PC-9 (cell line): Measurements from ENCODE around the gene DIAPH3. TPM values are rescaled to one million over a fixed set of nuclear protein-coding genes. Genes with fewer than 3 reads are reported as not detected.
"Not testable (repeated sequence)": the region's sequence is repeated elsewhere in the genome, so short reads cannot be mapped to it uniquely, and the experiment has no call there.

Source experiments
- BruUV-seq: library from RNA; stranded (reverse); fragments of 400-500 nt; replicated peaks from 2 replicates; lab custom pipeline; 2021; lab: Mats Ljungman, UMichigan
- CTCF ChIA-PET: fragments of 300-600 bp; sonication (Branson Sonifier 250); formaldehyde crosslinking; loops from one replicate; lab custom pipeline; 2022; ENCODE audit warnings: antibody characterized with exemption; lab: Charles Lee
- POLR2A ChIA-PET: fragments of 300-600 bp; sonication (Branson Sonifier 250); formaldehyde crosslinking; loops from one replicate; lab custom pipeline; 2022; ENCODE audit warnings: antibody characterized with exemption; ENCODE audit not compliant: unreplicated experiment; lab: Charles Lee
- DNase-seq, 2 experiments: peaks; one replicate each; pipeline versions ENCODE4 v3.0.0 to v3.0.0-alpha.2; 2015 to 2022; ENCODE audit warnings: mixed read lengths in 1 of 2
- H2AFZ ChIP-seq: fragments of 200-600 bp; sonication (generic); 2 replicates; pipeline ENCODE4 v1.8.1; 2017; ENCODE audit warnings: antibody characterized with exemption
- H3F3A ChIP-seq: fragments of 200-600 bp; sonication (generic); 2 replicates; pipeline ENCODE4 v1.8.1; 2017; ENCODE audit warnings: antibody characterized with exemption, mild to moderate bottlenecking, low read depth; ENCODE audit not compliant: insufficient read depth
- H3K27ac ChIP-seq: fragments of 200-600 bp; sonication (generic); 2 replicates; pipeline ENCODE4 v1.6.1; 2016; ENCODE audit warnings: mixed run types
- H3K27me3 ChIP-seq: fragments of 200-600 bp; sonication (generic); 2 replicates; pipeline ENCODE4 v1.6.1; 2016; ENCODE audit warnings: low read depth, mixed run types; ENCODE audit not compliant: insufficient read depth
- H3K36me3 ChIP-seq: fragments of 200-600 bp; sonication (generic); 2 replicates; pipeline ENCODE4 v1.6.1; 2016; ENCODE audit warnings: low read depth, mixed run types
- H3K4me1 ChIP-seq: fragments of 200-600 bp; sonication (generic); replicated peaks from 2 replicates; pipeline ENCODE4 v1.6.1; 2016; ENCODE audit warnings: mixed run types; ENCODE audit not compliant: insufficient read depth
- H3K4me2 ChIP-seq: fragments of 200-600 bp; sonication (generic); 2 replicates; pipeline ENCODE4 v1.6.1; 2017; ENCODE audit warnings: mixed run types
- H3K4me3 ChIP-seq: fragments of 200-600 bp; sonication (generic); 2 replicates; pipeline ENCODE4 v1.6.1; 2016; ENCODE audit warnings: mixed run types
- H3K79me2 ChIP-seq: fragments of 200-600 bp; sonication (generic); 2 replicates; pipeline ENCODE4 v1.6.1; 2017; ENCODE audit warnings: low read depth, mixed run types
- H3K9me2 ChIP-seq: fragments of 200-600 bp; sonication (generic); 2 replicates; pipeline ENCODE4 v1.8.1; 2017; ENCODE audit warnings: mild to moderate bottlenecking; ENCODE audit not compliant: insufficient read depth
- H3K9me3 ChIP-seq: fragments of 200-600 bp; sonication (generic); 2 replicates; pipeline ENCODE4 v1.8.1; 2016; ENCODE audit warnings: low read depth; ENCODE audit not compliant: insufficient read depth
- H4K20me1 ChIP-seq: fragments of 200-600 bp; sonication (generic); 2 replicates; pipeline ENCODE4 v1.8.1; 2017; ENCODE audit not compliant: insufficient read depth
- CTCF ChIP-seq: fragments of 200-600 bp; sonication (generic); conservative IDR thresholded peaks from 2 replicates; pipeline ENCODE4 v1.6.1; 2017; ENCODE audit warnings: mixed run types, antibody characterized with exemption, mild to moderate bottlenecking, moderate library complexity
- EZH2 ChIP-seq: fragments of 200-600 bp; sonication (generic); IDR thresholded peaks from 2 replicates; pipeline ENCODE4 v1.8.0; 2017; ENCODE audit warnings: antibody characterized with exemption, low read depth
- intact Hi-C: fragments of 100-400 bp; cut with micrococcal nuclease; formaldehyde crosslinking; loops from one replicate; pipeline ENCODE4 v1.10.0; 2022; ENCODE audit not compliant: unreplicated experiment
- total RNA-seq: library from RNA; stranded (reverse); gene quantifications from 2 replicates; pipeline ENCODE4 v1.2.3, GENCODE V29; 2021

Gene DIAPH3
- total RNA-seq, 1 experiment from 2014 or later: 39.3 TPM

GRCh38 chr13:60201286-60201685 is 37.6 kb upstream of the DIAPH3 start:
- POLR2A ChIA-PET: no interaction called here
- no TSS peak for BruUV-seq
- intact Hi-C loops: no loop called here

GRCh38 chr13:60195893-60196292 is 32.2 kb upstream of the DIAPH3 start:
- H3K4me3 ChIP-seq, H4K20me1 ChIP-seq, H3K4me2 ChIP-seq, POLR2A ChIA-PET, H3K4me1 ChIP-seq, H3F3A ChIP-seq, intact Hi-C loops, H2AFZ ChIP-seq, CTCF ChIA-PET, H3K36me3 ChIP-seq, DNase-seq, H3K9me3 ChIP-seq, BruUV-seq, H3K79me2 ChIP-seq, H3K9me2 ChIP-seq, H3K27me3 ChIP-seq, H3K27ac ChIP-seq: not testable (repeated sequence)

More at GRCh38 chr13:60201286-60201685, 37.6 kb upstream of the DIAPH3 start:
- H3K79me2 ChIP-seq: no peaks in the 10 kb centered on the region
- H3K4me2 ChIP-seq: no peak overlapping the region
- H3K4me3 ChIP-seq: no peak overlapping the region
- no peaks in the 10 kb centered on the region for H3K4me1 ChIP-seq
- H3K9me2 ChIP-seq: no peaks in the 10 kb centered on the region; the same call in 1 of the 2 replicates
- no peaks in the 10 kb centered on the region for H3F3A ChIP-seq
- CTCF ChIA-PET: no interaction called here
- H3K9me3 ChIP-seq: no peaks in the 10 kb centered on the region
- no peak for TF ChIP-seq EZH2
- TF ChIP-seq CTCF: no peak
- DNase-seq: no peak
- no peaks in the 10 kb centered on the region for H4K20me1 ChIP-seq
- no peaks in the 10 kb centered on the region for H3K27me3 ChIP-seq
- H3K27ac ChIP-seq: no peak overlapping the region
- H3K36me3 ChIP-seq: no peaks in the 10 kb centered on the region
- H2AFZ ChIP-seq: no peak overlapping the region

- no peaks in the 10 kb centered on the region for H3K9me3 ChIP-seq
- no TSS peak for BruUV-seq
- CTCF ChIA-PET: no interaction called here
Observed at GRCh38 chr13:60182907-60183306, 19.2 kb upstream of the DIAPH3 start.

More at GRCh38 chr13:60182907-60183306, 19.2 kb upstream of the DIAPH3 start:
- Histone ChIP-seq H3K79me2 (no peaks in the 10 kb centered on the region), H2AFZ (no peak overlapping the region), H3K4me2 (no peak overlapping the region), H3K4me3 (no peak overlapping the region), H3F3A (no peaks in the 10 kb centered on the region), H3K4me1 (no peaks in the 10 kb centered on the region), H3K36me3 (no peaks in the 10 kb centered on the region), H3K27me3 (no peaks in the 10 kb centered on the region), H3K9me2 (no peaks in the 10 kb centered on the region; the same call in 1 of the 2 replicates), H4K20me1 (no peaks in the 10 kb centered on the region), H3K27ac (no peak overlapping the region)
- no peak for DNase-seq
- intact Hi-C loops: no loop called here
- POLR2A ChIA-PET: no interaction called here
- TF ChIP-seq EZH2: no peak
- no peak for TF ChIP-seq CTCF
